Testis (tissue), 2 donors: ENCODE measurements around the gene CCNG1.

ENCODE experiments used
- CTCF ChIP-seq, 3 experiments: fragments of 450-650 bp in 2 of 3; fragments of 200-600 bp in 1 of 3; sonication (generic) in 1 of 3; IDR thresholded peaks; one replicate each; pipeline ENCODE4 v1.5.1; 2016 to 2019; ENCODE audit warnings: antibody characterized with exemption in 3 of 3, mild to moderate bottlenecking in 2 of 3, moderate library complexity in 1 of 3
- POLR2A ChIP-seq: fragments of 450-650 bp; IDR thresholded peaks from one replicate; pipeline ENCODE4 v1.6.1; 2017; ENCODE audit warnings: antibody characterized with exemption, mild to moderate bottlenecking, moderate library complexity

- TF ChIP-seq POLR2A (peak; percentile 5), CTCF (IDR thresholded peaks at IDR 0.05) (peak in 2 of 3 experiments; percentile 11 to 21)
These were observed at the start of gene CCNG1 for GRCh38 chr5:163437309-163438182.
